Measurements from ENCODE around the gene ALPP. TPM values are rescaled to one million over a fixed set of nuclear protein-coding genes. Genes with fewer than 3 reads are reported as not detected.

ALPP gene
- total and polyA plus RNA-seq, 2 donors (not counting 3 experiments of a cell fraction or from before 2014, with no cell fraction given) = not detected

DNA sequence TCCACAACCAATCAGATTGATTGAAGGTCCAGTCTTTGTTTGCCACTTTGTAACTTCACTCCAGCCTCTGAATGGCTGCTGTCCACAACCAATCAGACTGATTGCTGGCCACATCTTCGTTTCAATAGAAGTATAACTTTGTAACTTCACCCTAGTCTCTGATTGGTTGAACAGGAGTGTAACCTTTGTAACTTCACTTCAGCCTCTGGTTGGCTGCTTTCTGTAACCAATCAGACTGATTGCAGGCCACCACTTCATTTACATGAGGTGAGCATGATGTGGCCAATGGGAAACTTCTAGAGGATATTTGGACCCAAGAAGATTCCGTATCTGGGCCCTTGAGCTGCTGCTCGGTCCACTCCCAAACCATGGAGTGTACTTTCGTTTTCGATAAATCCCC, 16.9 kb upstream of the ALPP start:
- Histone ChIP-seq H4K20me1 (replicated peaks; ENCODE audit: control insufficient read depth, extremely low read depth, insufficient read depth, low read length) (no peaks in the 10 kb centered on the region), H3K4me2 (ENCODE audit: insufficient read depth, low read length) (no peak overlapping the region), H3K9ac (replicated peaks; ENCODE audit: extremely low read depth, insufficient read depth, low read length) (no peak overlapping the region), H3K27me3 (ENCODE audit: control insufficient read depth in 2 of 2, insufficient read depth in 2 of 2, low read length in 2 of 2) (no peaks in the 10 kb centered on the region), H2AFZ (ENCODE audit: low read depth, low read length) (no peak overlapping the region), H3K27ac (ENCODE audit: insufficient read depth, low read depth, low read length) (no peak overlapping the region), H3K9me1 (replicated peaks; ENCODE audit: control insufficient read depth, extremely low read depth, insufficient read depth, low read length) (no peaks in the 10 kb centered on the region), H3K36me3 (ENCODE audit: control insufficient read depth in 2 of 2, extremely low read depth in 1 of 2, insufficient read depth in 2 of 2, low read length in 2 of 2) (no peaks in the 10 kb centered on the region), H3K4me3 (replicated peaks in 1 of 3; ENCODE audit: insufficient read depth in 1 of 3, low read depth in 1 of 3, low read length in 3 of 3) (no peak overlapping the region), H3K9me3 (replicated peaks; ENCODE audit: control insufficient read depth, insufficient read depth, low read length) (no peaks in the 10 kb centered on the region), H3K79me2 (ENCODE audit: control insufficient read depth, insufficient read depth, low read length) (no peaks in the 10 kb centered on the region), H3K4me1 (ENCODE audit: control insufficient read depth, extremely low read depth, insufficient read depth, low read length) (no peaks in the 10 kb centered on the region)
- POLR2A ChIA-PET = no interaction called here
- no peak for TF ChIP-seq EZH2 (IDR thresholded peaks at IDR 0.05; ENCODE audit: borderline replicate concordance, low read depth, low read length, severe bottlenecking)
- no peak for TF ChIP-seq MAX (IDR thresholded peaks at IDR 0.05; ENCODE audit: insufficient read depth, insufficient read length)
- TF ChIP-seq GATA2 (IDR thresholded peaks at IDR 0.05; ENCODE audit: insufficient read depth, insufficient read length, low read depth, low read length) = no peak
- no peak for TF ChIP-seq JUN (IDR thresholded peaks at IDR 0.05; ENCODE audit: borderline replicate concordance, insufficient read depth, insufficient read length, low read depth)
- DNase-seq (ENCODE audit: low read depth, low spot score) (no peak), FAIRE-seq (no peak)
- no TSS peak for BruUV-seq (replicated peaks)
- intact Hi-C loops (cut with micrococcal nuclease) = no loop called here
- CTCF ChIA-PET = no interaction called here
- dilution Hi-C loops (cut with MboI; ENCODE audit: extremely low pct_ligation_motif_present, low sequenced_read_pairs) = no loop called here

- H3K27me3 ChIP-seq (ENCODE audit: control insufficient read depth in 2 of 2, insufficient read depth in 2 of 2, low read length in 2 of 2) = no peaks in the 10 kb centered on the region
- no peak overlapping the region for H3K9ac ChIP-seq (replicated peaks; ENCODE audit: extremely low read depth, insufficient read depth, low read length)
- dilution Hi-C loops (cut with MboI; ENCODE audit: extremely low pct_ligation_motif_present, low sequenced_read_pairs) = no loop called here
- FAIRE-seq (no peak), DNase-seq (ENCODE audit: low read depth, low spot score) (no peak)
- H3K9me1 ChIP-seq (replicated peaks; ENCODE audit: control insufficient read depth, extremely low read depth, insufficient read depth, low read length) = no peaks in the 10 kb centered on the region
- no peaks in the 10 kb centered on the region for H3K9me3 ChIP-seq (replicated peaks; ENCODE audit: control insufficient read depth, insufficient read depth, low read length)
- ChIA-PET CTCF (no interaction called here), POLR2A (no interaction called here)
- H3K4me3 ChIP-seq (replicated peaks in 1 of 3; ENCODE audit: insufficient read depth in 1 of 3, low read depth in 1 of 3, low read length in 3 of 3) = no peak overlapping the region
- H3K27ac ChIP-seq (ENCODE audit: insufficient read depth, low read depth, low read length) = no peak overlapping the region
- H3K4me2 ChIP-seq (ENCODE audit: insufficient read depth, low read length) = no peak overlapping the region
- H2AFZ ChIP-seq (ENCODE audit: low read depth, low read length) = no peak overlapping the region
- no peak for TF ChIP-seq FOS (IDR thresholded peaks at IDR 0.05; ENCODE audit: borderline replicate concordance, insufficient read depth, low read length)
- no peak for TF ChIP-seq EZH2 (IDR thresholded peaks at IDR 0.05; ENCODE audit: borderline replicate concordance, low read depth, low read length, severe bottlenecking)
- TF ChIP-seq JUN (IDR thresholded peaks at IDR 0.05; ENCODE audit: borderline replicate concordance, insufficient read depth, insufficient read length, low read depth) = no peak
- TF ChIP-seq POLR2AphosphoS5 (IDR thresholded peaks at IDR 0.05; ENCODE audit: insufficient read depth, low read depth, low read length) = no peak
- TF ChIP-seq POLR2A (IDR thresholded peaks at IDR 0.05; ENCODE audit: low read depth, low read length) = no peak
- TF ChIP-seq MYC (IDR thresholded peaks at IDR 0.05; ENCODE audit: low read depth, low read length) = no peak
- TF ChIP-seq, protein P1, sequence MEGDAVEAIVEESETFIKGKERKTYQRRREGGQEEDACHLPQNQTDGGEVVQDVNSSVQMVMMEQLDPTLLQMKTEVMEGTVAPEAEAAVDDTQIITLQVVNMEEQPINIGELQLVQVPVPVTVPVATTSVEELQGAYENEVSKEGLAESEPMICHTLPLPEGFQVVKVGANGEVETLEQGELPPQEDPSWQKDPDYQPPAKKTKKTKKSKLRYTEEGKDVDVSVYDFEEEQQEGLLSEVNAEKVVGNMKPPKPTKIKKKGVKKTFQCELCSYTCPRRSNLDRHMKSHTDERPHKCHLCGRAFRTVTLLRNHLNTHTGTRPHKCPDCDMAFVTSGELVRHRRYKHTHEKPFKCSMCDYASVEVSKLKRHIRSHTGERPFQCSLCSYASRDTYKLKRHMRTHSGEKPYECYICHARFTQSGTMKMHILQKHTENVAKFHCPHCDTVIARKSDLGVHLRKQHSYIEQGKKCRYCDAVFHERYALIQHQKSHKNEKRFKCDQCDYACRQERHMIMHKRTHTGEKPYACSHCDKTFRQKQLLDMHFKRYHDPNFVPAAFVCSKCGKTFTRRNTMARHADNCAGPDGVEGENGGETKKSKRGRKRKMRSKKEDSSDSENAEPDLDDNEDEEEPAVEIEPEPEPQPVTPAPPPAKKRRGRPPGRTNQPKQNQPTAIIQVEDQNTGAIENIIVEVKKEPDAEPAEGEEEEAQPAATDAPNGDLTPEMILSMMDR (IDR thresholded peaks at IDR 0.05; ENCODE audit: extremely low read depth in 1 of 2, insufficient read depth in 1 of 2, low read depth in 1 of 2, low read length in 2 of 2) = no peak
- no peak for TF ChIP-seq GATA2 (IDR thresholded peaks at IDR 0.05; ENCODE audit: insufficient read depth, insufficient read length, low read depth, low read length)
- no peak for TF ChIP-seq MAX (IDR thresholded peaks at IDR 0.05; ENCODE audit: insufficient read depth, insufficient read length)
- intact Hi-C loops (cut with micrococcal nuclease) = no loop called here
- no peaks in the 10 kb centered on the region for H3K4me1 ChIP-seq (ENCODE audit: control insufficient read depth, extremely low read depth, insufficient read depth, low read length)
- H3K79me2 ChIP-seq (ENCODE audit: control insufficient read depth, insufficient read depth, low read length) = no peaks in the 10 kb centered on the region
- no peaks in the 10 kb centered on the region for H3K36me3 ChIP-seq (ENCODE audit: control insufficient read depth in 2 of 2, extremely low read depth in 1 of 2, insufficient read depth in 2 of 2, low read length in 2 of 2)
- no peaks in the 10 kb centered on the region for H4K20me1 ChIP-seq (replicated peaks; ENCODE audit: control insufficient read depth, extremely low read depth, insufficient read depth, low read length)
- no TSS peak for BruUV-seq (replicated peaks)
These were observed 16.2 kb upstream of the ALPP start for GRCh38 chr2:232362174-232362900.
